ENCODE data around the gene MME.
"Not testable (repeated sequence)": the region's sequence is repeated elsewhere in the genome, so short reads cannot be mapped to it uniquely, and the experiment has no call there.

Gene MME

DNA sequence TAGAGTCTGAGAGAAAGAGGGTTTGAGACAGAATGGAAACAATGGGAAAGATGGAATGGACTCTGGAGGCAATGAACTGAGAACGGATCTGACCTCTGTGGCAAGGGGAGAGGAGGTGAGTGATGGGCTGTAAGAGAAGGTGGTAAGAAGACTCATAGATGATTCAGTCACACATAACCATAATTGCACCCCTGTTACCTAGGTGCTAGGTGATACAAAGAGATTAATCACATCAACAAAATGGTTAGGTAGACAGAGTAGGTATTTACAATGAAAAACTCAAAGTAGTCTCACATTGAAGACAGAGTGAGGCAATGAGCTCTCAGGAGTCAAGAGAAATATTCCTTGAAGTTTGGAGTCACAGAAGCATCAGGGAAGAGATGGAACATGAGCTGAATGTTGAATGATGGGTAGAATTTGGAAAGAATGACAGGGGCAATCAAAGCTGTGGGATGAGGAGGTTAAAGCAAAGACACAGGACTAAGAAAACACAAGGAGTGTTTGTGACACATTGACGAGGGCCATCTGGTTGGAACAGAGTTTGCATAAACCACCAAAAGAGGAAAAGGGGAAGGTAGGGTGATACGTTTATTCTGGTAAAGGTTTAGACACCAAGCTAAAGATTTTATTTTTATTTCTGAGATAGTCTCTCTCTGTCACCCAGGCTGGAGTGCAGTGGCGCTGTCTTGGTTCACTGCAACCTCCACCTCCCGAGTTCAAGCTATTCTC is 32.7 kb downstream of the MME start:
- in situ Hi-C loops (cut with MboI; ENCODE audit: low sequenced_read_pairs, unreplicated experiment), result no loop called here
- no peak for DNase-seq (ENCODE audit: low spot score)
- TF ChIP-seq, protein P1, sequence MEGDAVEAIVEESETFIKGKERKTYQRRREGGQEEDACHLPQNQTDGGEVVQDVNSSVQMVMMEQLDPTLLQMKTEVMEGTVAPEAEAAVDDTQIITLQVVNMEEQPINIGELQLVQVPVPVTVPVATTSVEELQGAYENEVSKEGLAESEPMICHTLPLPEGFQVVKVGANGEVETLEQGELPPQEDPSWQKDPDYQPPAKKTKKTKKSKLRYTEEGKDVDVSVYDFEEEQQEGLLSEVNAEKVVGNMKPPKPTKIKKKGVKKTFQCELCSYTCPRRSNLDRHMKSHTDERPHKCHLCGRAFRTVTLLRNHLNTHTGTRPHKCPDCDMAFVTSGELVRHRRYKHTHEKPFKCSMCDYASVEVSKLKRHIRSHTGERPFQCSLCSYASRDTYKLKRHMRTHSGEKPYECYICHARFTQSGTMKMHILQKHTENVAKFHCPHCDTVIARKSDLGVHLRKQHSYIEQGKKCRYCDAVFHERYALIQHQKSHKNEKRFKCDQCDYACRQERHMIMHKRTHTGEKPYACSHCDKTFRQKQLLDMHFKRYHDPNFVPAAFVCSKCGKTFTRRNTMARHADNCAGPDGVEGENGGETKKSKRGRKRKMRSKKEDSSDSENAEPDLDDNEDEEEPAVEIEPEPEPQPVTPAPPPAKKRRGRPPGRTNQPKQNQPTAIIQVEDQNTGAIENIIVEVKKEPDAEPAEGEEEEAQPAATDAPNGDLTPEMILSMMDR (IDR thresholded peaks at IDR 0.05; ENCODE audit: borderline replicate concordance, control extremely low read depth, extremely low read depth, insufficient read depth, missing control alignments), result no peak

DNA sequence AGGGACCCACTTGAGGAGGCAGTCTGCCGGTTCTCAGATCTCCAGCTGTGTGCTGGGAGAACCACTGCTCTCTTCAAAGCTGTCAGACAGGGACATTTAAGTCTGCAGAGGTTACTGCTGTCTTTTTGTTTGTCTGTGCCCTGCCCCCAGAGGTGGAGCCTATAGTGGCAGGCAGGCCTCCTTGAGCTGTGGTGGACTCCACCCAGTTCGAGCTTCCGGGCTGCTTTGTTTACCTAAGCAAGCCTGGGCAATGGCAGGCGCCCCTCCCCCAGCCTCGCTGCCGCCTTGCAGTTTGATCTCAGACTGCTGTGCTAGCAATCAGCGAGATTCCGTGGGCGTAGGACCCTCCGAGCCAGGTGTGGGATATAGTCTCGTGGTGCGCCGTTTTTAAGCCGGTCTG is 44.6 kb downstream of the MME start:
- in situ Hi-C loops (cut with MboI; ENCODE audit: low sequenced_read_pairs, unreplicated experiment); DNase-seq (ENCODE audit: low spot score): not testable (repeated sequence)

DNA sequence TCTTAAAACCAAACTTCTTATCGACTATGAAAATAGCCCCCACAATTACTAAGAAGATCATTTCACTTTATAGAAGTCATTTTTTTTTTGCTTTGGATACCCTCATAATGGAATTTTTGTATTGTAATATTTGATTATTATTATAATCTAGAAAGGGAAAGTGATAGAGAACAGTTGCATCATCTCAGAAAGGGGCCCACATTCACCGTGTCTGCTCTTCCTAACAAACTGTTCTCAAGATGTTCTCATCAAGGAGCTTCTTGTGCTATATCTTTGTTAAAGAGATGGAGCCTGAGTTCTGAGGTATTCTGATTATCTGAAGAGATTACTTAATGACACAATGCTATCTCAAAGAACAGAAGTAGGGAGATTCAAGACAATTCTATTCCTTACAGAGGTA is 49.3 kb downstream of the MME start:
- in situ Hi-C loops (cut with MboI; ENCODE audit: low sequenced_read_pairs, unreplicated experiment), result no loop called here
- DNase-seq (ENCODE audit: low spot score), result no peak
- TF ChIP-seq, protein P1 (IDR thresholded peaks at IDR 0.05; ENCODE audit: borderline replicate concordance, control extremely low read depth, extremely low read depth, insufficient read depth, missing control alignments), result no peak

DNA sequence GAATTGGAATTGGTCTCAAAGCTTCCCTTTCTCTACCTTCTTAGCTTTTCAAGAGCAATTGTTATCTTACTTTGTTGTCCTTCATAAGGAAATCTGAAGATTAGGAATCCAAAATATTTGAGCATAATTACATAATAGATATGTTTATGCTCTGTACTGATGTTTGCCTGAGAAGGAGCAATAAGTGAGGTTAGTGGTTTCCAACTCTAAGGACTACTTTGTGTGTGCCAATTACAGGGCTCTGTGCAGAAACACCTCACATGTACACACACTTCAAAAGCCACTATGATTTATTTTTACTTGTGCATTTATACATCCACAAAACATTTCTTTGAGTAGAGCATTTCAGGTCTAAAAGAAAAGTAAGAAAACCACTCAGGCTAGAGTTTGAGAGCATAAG is 49.9 kb downstream of the MME start:
- TF ChIP-seq, protein P1 (IDR thresholded peaks at IDR 0.05; ENCODE audit: borderline replicate concordance, control extremely low read depth, extremely low read depth, insufficient read depth, missing control alignments), result no peak
- in situ Hi-C loops (cut with MboI; ENCODE audit: low sequenced_read_pairs, unreplicated experiment), result no loop called here
- DNase-seq (ENCODE audit: low spot score), result no peak

DNA sequence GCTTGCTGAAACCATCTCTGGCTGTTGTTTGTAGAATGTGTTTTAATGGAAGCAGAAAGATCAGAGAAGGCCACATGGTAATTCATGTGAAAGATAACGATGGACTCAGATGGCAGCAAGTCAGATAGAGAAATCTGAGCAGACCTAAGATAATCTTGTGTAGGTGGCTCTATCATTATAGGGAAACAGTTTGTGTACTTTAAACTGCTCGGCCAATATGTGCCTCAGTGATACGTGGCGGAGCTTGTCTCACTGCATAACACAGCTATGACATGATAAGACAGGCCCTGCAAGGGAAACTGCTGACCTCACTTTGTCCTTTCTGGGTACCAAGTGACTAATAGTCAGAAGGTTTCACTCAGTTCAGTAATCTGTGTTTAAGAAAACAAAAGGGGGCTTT is 51.0 kb downstream of the MME start:
- TF ChIP-seq, protein P1 (IDR thresholded peaks at IDR 0.05; ENCODE audit: borderline replicate concordance, control extremely low read depth, extremely low read depth, insufficient read depth, missing control alignments), result no peak
- in situ Hi-C loops (cut with MboI; ENCODE audit: low sequenced_read_pairs, unreplicated experiment), result no loop called here
- peak; percentile 5 for DNase-seq (ENCODE audit: low spot score)

DNA sequence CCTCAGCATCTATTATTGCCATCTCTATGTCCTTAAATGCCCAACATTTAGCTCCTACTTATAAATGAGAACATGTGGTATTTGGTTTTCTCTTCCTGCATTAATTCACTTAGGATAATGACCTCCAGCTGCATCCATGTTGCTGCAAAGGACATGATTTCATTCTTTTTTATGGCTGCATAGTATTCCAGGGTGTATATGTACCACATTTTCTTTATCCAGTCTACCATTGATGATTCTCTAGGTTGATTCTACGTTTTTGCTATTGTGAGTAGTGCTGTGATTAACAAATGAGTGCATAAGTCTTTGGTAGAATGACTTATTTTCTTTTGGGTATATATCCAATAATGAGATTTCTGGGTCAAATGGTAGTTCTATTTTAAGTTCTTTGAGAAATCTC is 54.2 kb downstream of the MME start:
- DNase-seq (ENCODE audit: low spot score); in situ Hi-C loops (cut with MboI; ENCODE audit: low sequenced_read_pairs, unreplicated experiment): not testable (repeated sequence)

DNA sequence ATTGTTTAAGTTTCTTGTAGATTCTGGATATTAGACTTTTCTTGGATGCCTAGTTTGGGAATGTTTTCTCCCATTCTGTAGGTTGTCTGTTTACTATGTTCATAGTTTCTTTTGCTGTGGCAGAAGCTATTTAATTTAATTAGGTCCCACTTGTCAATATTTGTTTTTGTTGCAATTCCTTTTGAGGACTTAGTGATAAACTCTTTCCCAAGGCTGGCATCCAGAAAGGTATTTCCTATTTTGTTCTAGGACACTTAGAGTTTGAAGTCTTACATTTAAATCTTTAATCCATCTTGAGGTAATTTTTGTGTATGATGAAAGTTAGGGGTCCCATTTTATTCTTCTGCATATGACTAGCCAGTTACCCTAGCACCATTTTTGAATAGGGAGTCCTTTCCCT is 54.9 kb downstream of the MME start:
- TF ChIP-seq, protein P1 (IDR thresholded peaks at IDR 0.05; ENCODE audit: borderline replicate concordance, control extremely low read depth, extremely low read depth, insufficient read depth, missing control alignments), result no peak
- no peak for DNase-seq (ENCODE audit: low spot score)
- in situ Hi-C loops (cut with MboI; ENCODE audit: low sequenced_read_pairs, unreplicated experiment), result no loop called here

DNA sequence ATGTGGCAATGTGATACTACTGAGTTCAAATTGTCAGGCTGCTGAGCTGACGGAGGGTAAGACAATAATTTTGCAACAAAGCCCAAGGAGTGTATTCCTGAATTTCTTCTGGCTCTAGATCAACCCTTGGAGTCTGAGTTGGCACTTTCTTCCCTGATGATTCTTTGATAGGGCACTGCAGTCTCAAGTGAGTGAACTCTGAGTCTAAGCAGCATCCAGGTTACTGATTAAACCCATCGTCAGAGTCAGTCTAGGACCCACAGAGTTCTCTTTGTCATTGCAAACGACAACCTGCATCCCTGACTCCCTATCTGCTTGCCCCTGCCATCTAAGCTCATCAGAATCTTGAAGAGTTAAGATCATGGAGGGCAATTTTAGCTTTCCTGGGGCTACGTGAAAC is 58.6 kb downstream of the MME start:
- DNase-seq (ENCODE audit: low spot score), result no peak
- TF ChIP-seq, protein P1 (IDR thresholded peaks at IDR 0.05; ENCODE audit: borderline replicate concordance, control extremely low read depth, extremely low read depth, insufficient read depth, missing control alignments), result no peak
- in situ Hi-C loops (cut with MboI; ENCODE audit: low sequenced_read_pairs, unreplicated experiment), result no loop called here
